Stomach (tissue), 4 donors: ENCODE data around the gene DOCK2.

Experiments used
- CTCF ChIP-seq, 7 experiments: fragments of 450-650 bp in 4 of 7; fragments of 200-600 bp in 3 of 7; sonication (generic) in 3 of 7; IDR thresholded peaks; one replicate each; pipeline ENCODE4 v1.5.1; 2016 to 2019; ENCODE audit warnings: antibody characterized with exemption in 7 of 7, control low read depth in 2 of 7, mild to moderate bottlenecking in 1 of 7
- EP300 ChIP-seq: sonication (generic); formaldehyde crosslinking; IDR thresholded peaks from one replicate; pipeline ENCODE4 v1.6.1; 2017; ENCODE audit warnings: antibody characterized with exemption
- POLR2A ChIP-seq, 4 donors: fragments of 450-650 bp; IDR thresholded peaks; one replicate each; pipeline ENCODE4 v1.6.1; 2016; ENCODE audit warnings: antibody characterized with exemption in 4 of 4, control low read depth in 2 of 4, mild to moderate bottlenecking in 1 of 4, moderate library complexity in 1 of 4
- POLR2AphosphoS5 ChIP-seq, 3 donors: sonication (generic); formaldehyde crosslinking; IDR thresholded peaks; one replicate each; pipeline ENCODE4 v1.6.1; 2016; ENCODE audit warnings: antibody characterized with exemption in 3 of 3

GRCh38 chr5:170076211-170076610 lies 439.1 kb downstream of the DOCK2 start:
- no peak for TF ChIP-seq CTCF (IDR thresholded peaks at IDR 0.05)
- TF ChIP-seq EP300 = no peak
- TF ChIP-seq POLR2A (IDR thresholded peaks at IDR 0.05) = no peak
- TF ChIP-seq POLR2AphosphoS5 (IDR thresholded peaks at IDR 0.05) = no peak
